HG02981 (cell line): Measurements from ENCODE around the gene BEST1.
"Not testable (repeated sequence)": the region's sequence is repeated elsewhere in the genome, so short reads cannot be mapped to it uniquely, and the experiment has no call there.

Experiments used
- ATAC-seq: cut with Tn5 transposase; IDR thresholded peaks from one replicate; pipeline ENCODE4 v1.9.1; 2021; ENCODE audit warnings: mild to moderate bottlenecking, moderate library complexity; ENCODE audit not compliant: unreplicated experiment

BEST1 gene

GRCh38 chr11:61974766-61975631 lies 24.8 kb downstream of the BEST1 start:
- ATAC-seq: no peak

DNA sequence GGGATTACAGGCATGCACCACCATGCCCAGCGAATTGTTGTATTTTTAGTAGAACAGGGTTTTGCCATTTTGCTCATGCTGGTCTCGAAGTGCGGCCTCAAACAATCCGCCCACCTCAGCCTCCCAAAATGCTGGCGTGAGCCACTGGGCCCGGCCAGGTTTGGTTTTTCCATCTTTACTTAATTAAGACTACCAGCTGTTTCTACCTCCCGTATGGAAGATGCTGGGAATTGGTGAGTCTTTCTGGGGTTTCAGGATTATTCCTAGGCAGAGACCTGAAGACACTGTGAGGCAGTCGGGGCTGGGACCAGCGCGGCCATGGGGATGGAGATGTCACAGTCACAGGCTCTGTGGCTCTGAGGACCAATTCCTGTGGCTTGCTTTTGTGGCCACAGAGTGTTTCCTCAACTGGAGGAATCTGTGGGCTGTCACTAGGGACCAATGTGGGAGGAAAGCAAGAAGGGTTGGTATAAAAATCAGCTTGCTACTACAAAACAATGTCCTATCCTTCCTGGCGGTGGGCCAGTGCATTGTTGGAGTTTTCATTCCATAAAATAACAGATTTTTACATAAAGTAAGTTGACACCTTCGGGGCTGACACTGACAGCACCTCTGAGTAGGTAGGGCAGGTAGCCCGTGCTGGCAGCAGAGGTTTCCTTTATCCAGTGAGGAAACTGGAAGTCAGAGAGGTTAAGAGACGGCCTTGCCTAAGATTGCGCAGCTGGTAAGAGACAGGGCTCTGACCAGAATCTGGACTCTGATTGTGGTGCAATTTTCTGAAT lies 25.7 kb downstream of the BEST1 start:
- no peak for ATAC-seq

DNA sequence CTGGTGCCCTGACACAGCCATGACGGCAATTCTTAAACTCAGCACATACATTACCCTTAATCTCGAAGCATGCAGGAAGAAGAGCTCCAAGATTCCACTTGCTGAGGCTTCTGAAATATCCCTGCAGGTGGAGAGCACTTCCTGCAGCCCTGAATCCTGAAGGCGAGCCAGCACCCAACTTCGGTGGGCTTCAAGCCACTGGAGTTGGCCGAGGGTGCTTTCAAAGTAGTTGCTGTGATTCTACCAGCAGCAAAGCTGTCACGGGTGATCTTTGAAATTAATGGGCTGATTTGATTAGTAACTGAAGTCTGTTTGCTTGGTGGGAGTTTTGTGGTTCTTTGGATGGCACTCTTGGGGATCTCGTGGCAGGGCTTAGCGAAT lies 26.3 kb downstream of the BEST1 start:
- no peak for ATAC-seq

DNA sequence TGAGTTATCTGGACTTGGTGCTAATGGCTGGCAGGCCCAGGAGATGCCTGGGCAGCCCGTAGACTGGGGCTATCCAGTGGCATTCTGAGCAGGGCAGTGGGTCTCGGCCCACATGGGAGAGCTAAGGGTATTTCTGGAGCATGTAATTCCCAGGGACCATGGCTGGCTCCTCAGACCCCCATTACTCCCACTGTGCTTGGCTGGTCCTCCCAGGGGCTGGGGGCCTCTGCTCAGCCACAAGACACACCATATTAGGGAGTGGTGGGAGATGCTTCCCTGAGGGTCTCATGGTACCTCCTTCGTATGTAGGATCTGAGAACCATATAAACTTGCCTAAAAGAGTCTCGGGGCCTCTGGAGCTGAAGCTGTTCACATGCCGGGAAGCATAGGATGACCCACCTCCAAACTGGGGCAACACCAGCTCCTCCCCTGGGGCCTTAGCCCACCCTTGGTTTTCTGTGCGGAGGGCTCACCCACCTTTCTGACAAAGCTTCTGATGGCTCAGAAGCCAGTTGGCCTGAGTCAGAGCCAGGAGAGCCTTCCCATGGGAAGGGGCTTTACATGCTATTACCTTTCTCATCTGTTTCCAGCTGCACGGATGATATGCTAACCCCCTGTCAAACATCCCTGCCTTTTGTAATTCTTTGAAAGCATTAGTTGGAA lies 26.8 kb downstream of the BEST1 start:
- ATAC-seq: no peak

- ATAC-seq: no peak
Measured at GRCh38 chr11:61978703-61979661, 28.8 kb downstream of the BEST1 start.

GRCh38 chr11:61980783-61981541 lies 30.8 kb downstream of the BEST1 start:
- no peak for ATAC-seq

DNA sequence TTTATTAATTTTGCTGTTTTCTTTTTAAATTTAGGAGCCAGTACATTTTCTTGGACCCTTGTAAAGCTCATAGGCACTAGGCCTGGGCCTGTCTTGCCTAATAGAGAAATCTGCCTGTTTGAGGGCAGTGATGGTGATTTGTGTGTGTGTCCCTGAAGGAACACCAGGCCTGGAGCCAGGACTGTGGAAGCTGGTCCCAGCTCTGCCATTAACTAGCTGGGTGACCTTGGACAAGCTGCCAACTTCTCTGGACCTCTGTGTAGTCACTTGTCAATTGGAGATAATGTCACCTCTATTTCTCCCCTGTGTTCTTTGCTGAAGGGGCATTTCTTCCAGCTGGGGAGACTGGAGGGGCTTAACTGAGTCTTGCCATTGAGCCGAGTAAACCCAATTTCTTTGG lies 33.3 kb downstream of the BEST1 start:
- ATAC-seq: no peak

DNA sequence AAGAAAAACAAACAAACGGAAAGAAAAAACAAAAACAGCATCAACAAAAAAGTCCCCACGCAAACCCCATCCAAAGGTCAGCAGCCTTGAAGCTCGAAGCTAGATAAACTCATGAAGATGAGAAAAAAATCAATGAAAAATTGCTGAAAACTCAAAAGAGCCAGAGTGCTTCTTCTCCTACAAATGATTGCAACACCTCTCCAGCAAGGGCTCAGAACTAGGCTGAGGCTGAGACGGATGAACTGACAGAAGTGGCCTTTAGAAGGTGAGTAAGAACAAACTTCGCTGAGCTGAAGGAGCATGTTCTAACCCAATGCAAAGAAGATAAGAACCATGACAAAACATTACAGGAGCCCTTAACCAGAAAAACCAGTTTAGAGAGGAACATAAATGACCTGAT lies 35.7 kb downstream of the BEST1 start:
- no peak for ATAC-seq

- ATAC-seq: no peak
Measured at GRCh38 chr11:61994981-61995380, 44.8 kb downstream of the BEST1 start.

DNA sequence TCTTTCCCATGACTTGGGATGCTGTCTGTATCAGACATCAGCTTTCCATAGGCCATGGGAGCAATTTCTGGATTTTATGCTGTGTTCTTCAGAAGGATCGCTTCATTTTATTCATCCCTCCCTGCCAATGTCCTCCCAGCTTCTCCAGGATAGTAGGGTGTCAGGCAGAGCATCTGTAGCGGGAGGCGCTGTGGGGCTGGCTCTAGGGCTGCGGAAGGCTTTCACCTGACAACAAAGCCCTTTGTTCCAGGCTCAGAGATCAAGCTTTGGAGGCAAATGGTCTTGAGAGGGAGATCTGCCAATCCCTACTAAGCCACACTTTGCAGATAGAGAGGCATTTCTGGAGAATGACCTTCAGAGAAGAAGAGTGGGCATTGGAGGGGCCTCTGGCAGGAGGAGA lies 46.8 kb downstream of the BEST1 start:
- no peak for ATAC-seq

DNA sequence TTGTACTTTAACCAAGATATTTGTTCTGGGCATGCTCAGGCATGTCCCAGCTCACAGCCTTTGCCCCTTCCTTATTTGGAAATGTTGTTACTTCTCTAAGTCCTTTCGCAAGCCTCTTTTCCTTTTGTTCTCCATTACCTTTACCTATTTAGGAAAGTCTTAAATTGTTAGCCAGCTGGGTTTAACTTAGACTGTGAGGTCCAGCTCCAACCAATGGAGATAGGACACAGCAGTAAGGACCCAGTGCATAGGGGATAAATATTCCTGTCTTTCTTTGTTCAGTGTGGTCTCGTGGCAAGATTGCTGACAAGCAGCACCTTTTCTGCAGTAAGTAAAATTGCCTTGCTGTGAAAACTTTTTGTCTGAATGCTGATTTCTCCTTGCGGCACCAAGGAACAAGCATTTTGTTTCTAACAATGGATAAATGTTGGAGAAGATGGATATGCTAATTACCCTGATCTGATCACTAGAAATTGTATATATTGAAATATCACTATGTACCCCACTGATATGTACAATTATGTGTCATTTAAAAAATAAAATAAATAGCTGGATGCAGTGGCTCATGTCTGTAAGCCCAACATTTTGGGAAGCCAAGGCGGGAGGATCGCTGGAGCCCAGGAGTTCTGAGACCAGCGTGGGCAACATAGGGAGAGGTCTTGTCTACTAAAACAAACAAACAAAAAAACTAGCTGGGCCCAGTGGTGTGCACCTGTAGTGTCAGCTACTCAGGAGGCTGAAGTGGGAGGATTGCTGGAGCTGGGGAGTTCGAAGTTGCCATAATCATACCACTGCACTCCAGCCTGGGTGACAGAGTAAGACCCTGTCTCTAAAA lies 49.2 kb downstream of the BEST1 start:
- ATAC-seq: no peak

GRCh38 chr11:62000539-62001446 lies 50.6 kb downstream of the BEST1 start:
- ATAC-seq: no peak

- ATAC-seq: no peak
Measured at GRCh38 chr11:62001450-62002191, 51.5 kb downstream of the BEST1 start.

DNA sequence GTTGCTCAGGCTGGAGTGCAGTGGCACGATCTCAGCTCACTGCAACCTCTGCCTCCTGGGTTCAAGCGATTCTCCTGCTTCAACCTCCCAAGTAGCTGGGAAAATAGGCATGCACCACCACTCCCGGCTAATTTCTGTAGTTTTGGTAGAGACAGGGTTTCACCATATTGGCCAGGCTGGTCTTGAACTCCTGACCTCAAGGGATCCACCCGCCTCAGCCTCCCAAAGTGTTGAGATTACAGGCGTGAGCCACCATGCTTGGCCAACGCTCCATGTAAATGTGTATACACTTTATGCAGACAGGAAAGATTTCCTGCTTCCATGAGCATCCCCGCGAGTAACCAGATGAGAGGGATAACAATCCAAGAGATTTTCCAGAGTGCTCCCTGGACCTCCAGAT lies 52.1 kb downstream of the BEST1 start:
- ATAC-seq: not testable (repeated sequence)

GRCh38 chr11:62004473-62004872 lies 54.3 kb downstream of the BEST1 start:
- peak; percentile 45 for ATAC-seq

DNA sequence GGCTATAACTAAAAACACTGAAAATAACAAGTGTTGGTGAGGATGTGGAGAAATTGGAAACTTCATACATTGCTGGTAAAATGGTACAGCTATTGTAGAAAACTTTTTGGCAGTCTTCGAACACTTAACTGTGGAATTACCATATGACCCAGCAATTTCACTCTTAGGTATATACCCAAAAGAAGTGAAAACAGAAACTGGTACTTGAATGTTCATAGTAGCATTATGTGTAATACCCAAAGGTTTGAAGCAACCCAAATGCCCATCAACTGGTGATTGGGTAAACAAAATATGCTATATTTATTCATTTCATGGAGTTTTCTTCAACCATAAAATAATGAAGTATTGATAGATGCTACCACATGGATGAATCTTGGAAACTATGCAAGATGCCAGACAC lies 58.0 kb downstream of the BEST1 start:
- no peak for ATAC-seq

DNA sequence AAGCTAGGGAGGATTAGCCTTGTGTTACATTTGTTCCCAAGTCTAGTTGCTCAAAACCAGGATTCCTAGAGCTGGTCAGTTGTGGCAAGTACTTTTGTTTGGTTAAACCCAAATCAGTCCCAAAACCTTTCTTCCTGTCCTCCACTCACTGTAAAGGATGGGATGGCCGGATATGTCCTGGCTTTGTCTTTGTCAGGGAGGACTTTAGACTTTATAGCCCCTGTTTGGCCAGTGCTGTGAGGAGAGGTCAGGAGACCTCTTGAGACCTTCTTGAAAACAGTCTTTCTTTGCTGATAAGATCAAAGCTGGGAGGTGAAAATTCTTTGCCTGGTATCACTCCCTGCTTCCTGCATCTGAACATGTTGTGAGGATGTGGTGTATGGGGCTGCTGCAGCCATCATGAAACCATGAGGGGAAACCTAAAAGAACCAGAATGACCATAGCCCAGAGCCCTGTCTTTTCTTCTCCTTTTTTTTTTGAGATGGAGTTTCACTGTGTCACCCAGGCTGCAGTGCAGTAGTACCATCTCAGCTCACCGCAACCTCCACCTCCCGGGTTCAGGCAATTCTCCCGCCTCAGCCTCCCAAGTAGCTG lies 60.9 kb downstream of the BEST1 start:
- ATAC-seq: no peak
